K562 (cell line): ENCODE measurements around the gene GPAT3. TPM values are rescaled to one million over a fixed set of nuclear protein-coding genes. Genes with fewer than 3 reads are reported as not detected.
A peak's percentile ranks its signal among the peaks of the same experiment; 100 is the strongest.

Experiments used
- CAMTA2 ChIP-seq: fragments of 250-450 bp; sonication (Bioruptor Pico); conservative IDR thresholded peaks from 2 replicates; pipeline ENCODE4 v1.5.1; 2022
- CEBPB ChIP-seq: fragments of 450-650 bp; IDR thresholded peaks from 2 replicates; pipeline ENCODE4 v1.6.1; 2016; ENCODE audit warnings: missing genetic modification characterization, missing compliant biosample characterization
- EHMT2 ChIP-seq: fragments of 450-650 bp; IDR thresholded peaks from 2 replicates; pipeline ENCODE4 v1.6.1; 2018; ENCODE audit warnings: antibody characterized with exemption
- GABPB1 ChIP-seq: sonication (generic); formaldehyde crosslinking; IDR thresholded peaks from 2 replicates; pipeline ENCODE4 v1.8.0; 2022; ENCODE audit warnings: mild to moderate bottlenecking, missing genetic modification reagents
- GATA2 ChIP-seq: sonication (generic); formaldehyde crosslinking; IDR thresholded peaks from 2 replicates; pipeline ENCODE4 v1.4.0; 2020; ENCODE audit warnings: mild to moderate bottlenecking, missing genetic modification reagents
- HNRNPK ChIP-seq: fragments of 200-400 bp; formaldehyde crosslinking; IDR thresholded peaks from one replicate; pipeline ENCODE4 v1.6.1; 2018; ENCODE audit warnings: mild to moderate bottlenecking, low read depth, low read length; ENCODE audit not compliant: poor library complexity, severe bottlenecking
- HSF4 ChIP-seq: fragments of 250-450 bp; sonication (Bioruptor Pico); IDR thresholded peaks from 2 replicates; pipeline ENCODE4 v2.1.2; 2022; ENCODE audit warnings: mild to moderate bottlenecking, moderate library complexity, borderline replicate concordance
- IRF2 ChIP-seq: sonication (generic); formaldehyde crosslinking; IDR thresholded peaks from 2 replicates; pipeline ENCODE4 v1.8.1; 2022; ENCODE audit warnings: mild to moderate bottlenecking, missing genetic modification reagents
- JUN ChIP-seq, 2 experiments: sonication (generic) in 1 of 2; formaldehyde crosslinking in 1 of 2; IDR thresholded peaks; 2 replicates each; pipeline versions ENCODE4 v1.6.1 to v1.8.0; 2012 to 2022; ENCODE audit warnings: borderline replicate concordance in 2 of 2, mild to moderate bottlenecking in 2 of 2, improper control_type of control experiment in 1 of 2, low read depth in 1 of 2, low read length in 1 of 2, missing genetic modification reagents in 1 of 2
- MAZ ChIP-seq, 2 experiments: fragments of 450-650 bp in 1 of 2; sonication (generic) in 1 of 2; formaldehyde crosslinking; IDR thresholded peaks in 1 of 2; conservative IDR thresholded peaks in 1 of 2; 2 replicates each; pipeline versions ENCODE4 v1.4.0 to v1.5.0; 2020; ENCODE audit warnings: mild to moderate bottlenecking in 1 of 2, missing genetic modification reagents in 1 of 2
- MBD2 ChIP-seq: sonication (generic); IDR thresholded peaks from 2 replicates; pipeline ENCODE4 v1.6.1; 2016; ENCODE audit warnings: low read depth, borderline replicate concordance
- NBN ChIP-seq: fragments of 450-650 bp; IDR thresholded peaks from 2 replicates; pipeline ENCODE4 v1.6.1; 2016; ENCODE audit warnings: low read depth, mild to moderate bottlenecking
- NCOA2 ChIP-seq, 2 experiments: fragments of 450-650 bp; IDR thresholded peaks; 2 replicates each; pipeline ENCODE4 v1.6.1; 2018; ENCODE audit warnings: mild to moderate bottlenecking in 2 of 2, moderate library complexity in 1 of 2; ENCODE audit not compliant: partially characterized antibody in 2 of 2
- PHB ChIP-seq: fragments of 250-450 bp; sonication (Bioruptor Pico); IDR thresholded peaks from 2 replicates; pipeline ENCODE4 v1.5.0; 2021
- RAD51 ChIP-seq: fragments of 450-650 bp; IDR thresholded peaks from 2 replicates; pipeline ENCODE4 v1.7.1; 2016; ENCODE audit warnings: low read depth, mild to moderate bottlenecking, borderline replicate concordance
- RCOR1 ChIP-seq, 2 experiments: IDR thresholded peaks; 2 replicates each; pipeline ENCODE4 v1.6.1; 2012; ENCODE audit warnings: low read depth in 2 of 2, low read length in 2 of 2, borderline replicate concordance in 1 of 2, improper control_type of control experiment in 1 of 2
- SIN3B ChIP-seq: fragments of 450-650 bp; IDR thresholded peaks from 2 replicates; pipeline ENCODE4 v1.6.1; 2017; ENCODE audit warnings: low read depth, mild to moderate bottlenecking, moderate library complexity
- STAG1 ChIP-seq: sonication (generic); formaldehyde crosslinking; IDR thresholded peaks from 2 replicates; pipeline ENCODE4 v1.5.0; 2020; ENCODE audit warnings: missing genetic modification reagents, borderline replicate concordance
- TAL1 ChIP-seq: fragments of 450-650 bp; IDR thresholded peaks from 2 replicates; pipeline ENCODE4 v1.6.1; 2016; ENCODE audit warnings: mild to moderate bottlenecking
- XRCC4 ChIP-seq: IDR thresholded peaks from one replicate; pipeline ENCODE4 v1.6.1; 2011; ENCODE audit not compliant: insufficient read depth, insufficient read length; ENCODE audit errors: extremely low read depth
- ZNF124 ChIP-seq: sonication (generic); formaldehyde crosslinking; IDR thresholded peaks from 2 replicates; pipeline ENCODE4 v1.8.1; 2022; ENCODE audit warnings: missing genetic modification reagents
- ZNF253 ChIP-seq: fragments of 250-450 bp; sonication (Bioruptor Pico); conservative IDR thresholded peaks from 2 replicates; pipeline ENCODE4 v1.6.1; 2021; ENCODE audit warnings: mild to moderate bottlenecking
- ZNF354B ChIP-seq: fragments of 250-450 bp; sonication (Bioruptor Pico); IDR thresholded peaks from 2 replicates; pipeline ENCODE4 v1.4.0; 2020
- ZNF408 ChIP-seq: fragments of 250-450 bp; sonication (Bioruptor Pico); IDR thresholded peaks from 2 replicates; pipeline ENCODE4 v1.4.0; 2020; ENCODE audit warnings: low read depth, mild to moderate bottlenecking, moderate library complexity
- ZNF561 ChIP-seq: fragments of 450-650 bp; formaldehyde crosslinking; conservative IDR thresholded peaks from 2 replicates; pipeline ENCODE4 v1.4.0; 2020; ENCODE audit warnings: mild to moderate bottlenecking, moderate library complexity
- ZNF584 ChIP-seq: fragments of 200-800 bp; sonication (Bioruptor generic); IDR thresholded peaks from 2 replicates; pipeline ENCODE4 v1.6.1; 2016; ENCODE audit warnings: low read depth, mild to moderate bottlenecking, missing genetic modification characterization, missing compliant biosample characterization
- polyA plus RNA-seq, 8 experiments: library from polyadenylated mRNA; depleted of rRNA in 4 of 8; stranded (reverse) in 5 of 8; unstranded in 3 of 8; fragments of >200 nt; fragmentation: Nextera tagmentation in 2 of 8; fragmentation: Illumina TruSeq in 1 of 8; extraction: Ambion mirVana in 2 of 8; extraction: Trizol in 1 of 8; gene quantifications; 2 replicates each; pipeline versions ENCODE4 v1.2.1 to v1.2.3, GENCODE V29; 2011 to 2014; ENCODE audit warnings: inconsistent platforms in 1 of 8, missing spikeins in 1 of 8
- total RNA-seq, 7 experiments: library from RNA; depleted of rRNA in 6 of 7; stranded (reverse); fragments of >200 nt in 6 of 7; fragmentation: Illumina TruSeq in 2 of 7; extraction: Trizol in 2 of 7; gene quantifications; 2 replicates each; pipeline versions ENCODE4 v1.2.1 to v1.2.3, GENCODE V29; 2011 to 2021; ENCODE audit warnings: low replicate concordance in 1 of 7
- TF ChIP-seq, protein P1 (sequence below): conservative IDR thresholded peaks from 2 replicates; pipeline ENCODE4 v1.6.1; 2011; ENCODE audit warnings: low read depth, mild to moderate bottlenecking, low read length; ENCODE audit not compliant: control insufficient read depth
- TF ChIP-seq, protein P2 (sequence below): sonication (generic); formaldehyde crosslinking; IDR thresholded peaks from 2 replicates; pipeline ENCODE4 v1.8.1; 2022; ENCODE audit warnings: missing genetic modification reagents

Gene GPAT3
- total and polyA plus RNA-seq, 9 of the 15 experiments (the other 6 are each of a cell fraction or from before 2014, with no cell fraction given), result 4.1 to 16.1 (median 13.1) TPM

DNA sequence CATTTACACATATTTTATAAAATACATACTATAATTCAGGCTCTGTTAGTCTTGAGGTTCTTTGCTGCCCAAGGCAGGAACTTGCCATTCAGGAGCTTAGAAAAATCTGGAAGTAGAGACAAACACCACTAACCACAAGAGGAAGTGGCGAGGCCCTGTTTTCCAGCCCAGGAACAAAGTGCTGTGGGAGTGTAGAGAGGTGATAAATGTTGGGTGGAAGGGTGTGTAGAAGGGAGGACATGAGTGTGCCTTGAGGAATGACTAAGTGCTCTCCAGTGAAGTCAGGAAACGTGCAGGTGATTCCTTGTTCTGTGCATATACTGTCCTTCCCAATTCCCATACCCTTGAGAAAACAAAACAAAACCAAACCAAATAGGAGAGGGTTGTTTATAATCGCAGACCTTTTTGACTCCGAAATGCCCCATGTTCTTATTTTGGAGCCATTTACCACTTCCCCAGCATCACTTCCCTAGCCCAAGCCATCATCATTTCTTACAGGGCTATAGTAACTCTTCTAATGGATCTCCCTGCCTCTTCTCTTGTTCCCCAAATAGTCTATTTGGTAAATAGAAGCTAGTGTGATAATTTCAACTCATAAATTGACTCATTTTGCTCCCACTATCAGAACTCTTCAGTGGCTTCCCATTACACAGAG lies 83.2 kb downstream of the GPAT3 start (continued):
- TF ChIP-seq ZNF584 (0 out of 2 replicates have a peak, but pooled peaks have one; percentile 38), HSF4 (CRISPR knock-in tag) (no peak), JUN (IDR thresholded peaks at IDR 0.05; ENCODE audit: borderline replicate concordance, low read depth, low read length) (no peak), JUN (CRISPR knock-in tag; IDR thresholded peaks at IDR 0.05; ENCODE audit: borderline replicate concordance) (no peak), NBN (peak; percentile 29; the same call in 1 of the 2 replicates), HNRNPK (no peak), TAL1 (peak; percentile 38; the same call in 1 of the 2 replicates), ZNF124 (CRISPR knock-in tag) (no peak), NCOA2 (IDR thresholded peaks at IDR 0.05; ENCODE audit: partially characterized antibody in 2 of 2) (no peak), XRCC4 (no peak), PHB (CRISPR knock-in tag) (no peak), STAG1 (CRISPR knock-in tag) (no peak), GATA2 (no peak), EHMT2 (no peak; the same call in 1 of the 2 replicates), GABPB1 (CRISPR knock-in tag) (no peak), ZNF561 (CRISPR knock-in tag) (no peak), MBD2 (0 out of 2 replicates have a peak, but pooled peaks have one; percentile 21), SIN3B (no peak), ZNF253 (no peak), MAZ (CRISPR knock-in tag; conservative IDR thresholded peaks at IDR 0.05 in 1 of 2, IDR thresholded peaks at IDR 0.05 in 1 of 2) (no peak; a peak in 1 of 4 replicates), CAMTA2 (CRISPR knock-in tag) (no peak), RAD51 (no peak), ZNF354B (no peak), RCOR1 (IDR thresholded peaks at IDR 0.05; ENCODE audit: borderline replicate concordance in 1 of 2, low read depth in 2 of 2, low read length in 2 of 2) (peak; percentile 17 to 84; a peak in 2 of 4 replicates), IRF2 (CRISPR knock-in tag) (no peak), CEBPB (no peak), ZNF408 (CRISPR knock-in tag) (no peak)
- TF ChIP-seq, protein P1, sequence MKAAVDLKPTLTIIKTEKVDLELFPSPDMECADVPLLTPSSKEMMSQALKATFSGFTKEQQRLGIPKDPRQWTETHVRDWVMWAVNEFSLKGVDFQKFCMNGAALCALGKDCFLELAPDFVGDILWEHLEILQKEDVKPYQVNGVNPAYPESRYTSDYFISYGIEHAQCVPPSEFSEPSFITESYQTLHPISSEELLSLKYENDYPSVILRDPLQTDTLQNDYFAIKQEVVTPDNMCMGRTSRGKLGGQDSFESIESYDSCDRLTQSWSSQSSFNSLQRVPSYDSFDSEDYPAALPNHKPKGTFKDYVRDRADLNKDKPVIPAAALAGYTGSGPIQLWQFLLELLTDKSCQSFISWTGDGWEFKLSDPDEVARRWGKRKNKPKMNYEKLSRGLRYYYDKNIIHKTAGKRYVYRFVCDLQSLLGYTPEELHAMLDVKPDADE, result no peak
- TF ChIP-seq, protein P2, sequence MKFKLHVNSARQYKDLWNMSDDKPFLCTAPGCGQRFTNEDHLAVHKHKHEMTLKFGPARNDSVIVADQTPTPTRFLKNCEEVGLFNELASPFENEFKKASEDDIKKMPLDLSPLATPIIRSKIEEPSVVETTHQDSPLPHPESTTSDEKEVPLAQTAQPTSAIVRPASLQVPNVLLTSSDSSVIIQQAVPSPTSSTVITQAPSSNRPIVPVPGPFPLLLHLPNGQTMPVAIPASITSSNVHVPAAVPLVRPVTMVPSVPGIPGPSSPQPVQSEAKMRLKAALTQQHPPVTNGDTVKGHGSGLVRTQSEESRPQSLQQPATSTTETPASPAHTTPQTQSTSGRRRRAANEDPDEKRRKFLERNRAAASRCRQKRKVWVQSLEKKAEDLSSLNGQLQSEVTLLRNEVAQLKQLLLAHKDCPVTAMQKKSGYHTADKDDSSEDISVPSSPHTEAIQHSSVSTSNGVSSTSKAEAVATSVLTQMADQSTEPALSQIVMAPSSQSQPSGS, result no peak
